HG03342 (cell line): ENCODE measurements around the gene HELZ2.
"Not testable (repeated sequence)": the region's sequence is repeated elsewhere in the genome, so short reads cannot be mapped to it uniquely, and the experiment has no call there.

Experiments
- ATAC-seq: cut with Tn5 transposase; IDR thresholded peaks from one replicate; pipeline ENCODE4 v1.9.1; 2021; ENCODE audit warnings: mild to moderate bottlenecking, moderate library complexity; ENCODE audit not compliant: unreplicated experiment

The HELZ2 gene

DNA sequence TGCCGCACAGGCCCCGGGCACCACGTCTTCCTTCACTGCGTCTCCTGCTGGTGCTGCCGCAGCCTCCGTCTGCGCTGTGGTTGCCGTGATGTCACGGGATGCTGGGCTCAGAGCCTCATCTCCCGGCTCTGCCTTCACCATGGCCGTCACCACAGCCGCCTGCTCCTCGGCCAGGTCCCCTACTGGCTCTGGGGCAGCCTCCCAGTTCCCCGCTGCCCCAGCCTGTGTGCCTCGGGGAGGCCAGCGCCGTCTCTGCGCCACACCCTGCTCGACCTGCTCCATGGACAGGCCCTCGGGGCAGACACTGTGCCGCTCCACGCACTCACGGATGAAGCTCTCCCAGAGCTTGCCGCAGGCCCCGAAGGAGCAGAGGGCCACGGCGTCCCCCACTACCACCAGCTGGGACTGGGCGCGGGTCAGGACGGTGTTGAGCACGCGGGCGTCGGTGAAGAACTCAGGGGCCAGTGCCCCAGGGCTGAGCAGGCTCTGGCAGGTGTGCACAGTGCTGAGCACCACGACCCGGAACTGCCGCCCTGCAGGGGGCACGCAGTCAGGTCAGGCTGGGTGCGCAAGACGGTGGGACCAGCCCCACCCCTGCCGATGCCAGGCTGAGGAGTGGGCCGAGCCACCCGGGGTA is 8.2 kb downstream of the HELZ2 start:
- ATAC-seq, result no peak

GRCh38 chr20:63565021-63565698 is 8.9 kb downstream of the HELZ2 start:
- ATAC-seq, result no peak

DNA sequence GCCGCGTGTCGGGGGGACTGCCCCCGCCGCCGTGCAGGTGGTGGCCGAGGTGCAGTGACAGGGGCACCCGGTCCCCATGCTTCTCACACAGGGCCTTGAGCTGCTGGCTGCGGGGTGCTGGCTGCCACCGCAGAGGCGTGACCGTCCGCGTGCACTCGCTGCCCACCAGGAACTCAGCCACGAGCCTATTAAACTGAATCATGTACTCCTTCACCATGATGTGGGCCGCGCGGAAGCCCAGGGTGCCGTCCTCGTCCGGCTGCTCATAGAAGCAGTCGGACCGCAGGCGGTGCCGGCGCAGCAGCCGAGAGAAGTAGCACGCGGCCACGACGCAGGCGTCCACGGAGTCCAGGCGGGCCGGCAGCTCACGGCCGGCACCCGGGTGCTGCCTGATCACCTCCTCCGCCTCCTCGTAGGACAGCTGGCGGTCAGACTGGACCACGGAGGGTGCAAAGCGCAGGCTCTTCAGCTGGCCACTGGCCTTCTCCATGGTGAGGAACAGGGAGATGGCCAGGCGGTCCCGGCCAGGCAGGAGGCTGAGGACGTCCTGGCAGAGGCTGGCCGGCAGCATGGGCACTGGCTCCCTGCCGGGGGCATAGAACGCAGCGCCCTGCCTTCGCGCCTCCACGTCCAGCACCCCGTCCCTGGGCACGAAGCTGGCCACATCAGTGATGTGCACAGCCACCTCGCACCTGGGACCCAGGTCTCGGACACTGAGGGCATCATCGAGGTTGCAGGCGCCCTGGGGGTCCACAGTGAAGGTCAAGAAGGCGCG is 9.8 kb downstream of the HELZ2 start:
- no peak for ATAC-seq

- no peak for ATAC-seq
Observed at GRCh38 chr20:63563225-63563935, 10.7 kb downstream of the HELZ2 start.

DNA sequence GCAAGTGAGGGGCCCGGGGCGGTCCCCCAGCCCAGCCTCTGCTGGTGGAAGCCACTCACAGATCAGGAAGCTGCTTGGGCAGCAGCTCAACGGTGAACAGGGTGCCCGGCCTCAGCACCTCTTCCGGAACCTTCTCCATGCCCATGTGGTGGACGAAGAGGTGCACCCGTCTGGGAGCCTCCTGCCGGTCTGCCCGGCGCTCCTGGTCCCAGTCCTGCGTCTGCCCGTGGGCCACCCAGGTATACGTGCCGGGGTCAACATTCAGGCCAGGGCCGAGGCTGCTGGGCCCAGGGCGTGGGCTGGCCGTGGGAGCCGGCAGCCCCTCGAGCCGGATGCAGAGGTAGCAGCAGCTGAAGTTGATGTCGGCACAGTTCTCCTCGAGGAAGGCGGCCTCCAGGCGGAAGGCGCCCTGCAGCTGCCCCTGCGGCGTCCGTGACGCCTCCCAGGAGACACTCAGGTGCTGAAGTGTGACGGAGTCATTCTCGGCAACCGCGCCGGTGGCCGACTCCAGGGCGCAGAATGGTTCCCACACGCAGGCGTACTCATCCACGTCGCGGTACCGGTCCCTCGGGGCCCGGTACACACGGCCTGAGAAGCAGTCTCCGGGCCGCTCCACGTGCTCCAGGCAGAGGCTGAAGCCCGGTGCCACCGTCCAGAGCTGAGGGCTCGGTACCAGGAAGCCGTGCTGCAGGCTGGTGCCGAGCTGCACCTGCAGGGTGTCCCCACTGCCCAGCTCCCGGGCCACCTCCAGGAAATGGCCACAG is 11.4 kb downstream of the HELZ2 start:
- ATAC-seq, result no peak

DNA sequence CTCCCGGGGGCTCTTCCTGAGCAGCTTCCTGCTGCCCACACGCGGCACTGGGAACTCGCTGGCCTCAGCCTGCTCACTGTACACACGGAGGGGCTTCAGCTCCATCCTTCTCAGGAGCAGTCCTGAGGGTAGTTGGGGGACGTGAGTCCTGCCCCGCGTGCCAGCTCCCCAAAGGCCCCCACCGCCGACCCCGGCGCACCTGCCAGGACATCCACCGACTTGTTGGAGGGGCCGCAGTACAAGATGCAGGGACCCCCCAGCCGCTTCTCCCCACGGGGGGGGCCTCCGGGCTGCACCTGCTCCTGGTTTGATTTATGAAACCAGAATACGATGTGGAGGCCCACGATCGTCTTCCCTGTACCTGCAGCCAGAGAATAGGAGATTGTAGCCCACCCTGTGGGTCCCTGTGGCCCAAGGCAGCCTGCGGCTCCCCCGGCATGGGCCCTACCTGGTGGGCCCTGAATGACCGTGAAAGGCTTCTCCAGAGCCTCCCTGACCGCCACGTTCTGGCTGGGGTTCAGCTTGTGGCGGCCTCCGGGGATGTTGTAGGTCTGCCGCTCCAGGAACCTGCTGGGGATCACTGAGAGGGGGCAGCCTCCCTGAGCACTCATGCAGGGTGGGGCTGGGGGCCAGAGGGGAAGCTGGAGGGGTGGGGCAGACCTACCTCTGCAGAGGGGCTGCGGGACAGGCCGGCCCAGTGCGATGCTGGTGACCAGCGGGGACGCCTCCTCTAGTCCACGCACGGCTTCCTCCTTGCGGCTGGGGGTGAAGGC is 12.2 kb downstream of the HELZ2 start:
- no peak for ATAC-seq

- ATAC-seq, result no peak
Observed at GRCh38 chr20:63560856-63561609, 13.0 kb downstream of the HELZ2 start.

- no peak for ATAC-seq
Observed at GRCh38 chr20:63560333-63560805, 13.7 kb downstream of the HELZ2 start.

DNA sequence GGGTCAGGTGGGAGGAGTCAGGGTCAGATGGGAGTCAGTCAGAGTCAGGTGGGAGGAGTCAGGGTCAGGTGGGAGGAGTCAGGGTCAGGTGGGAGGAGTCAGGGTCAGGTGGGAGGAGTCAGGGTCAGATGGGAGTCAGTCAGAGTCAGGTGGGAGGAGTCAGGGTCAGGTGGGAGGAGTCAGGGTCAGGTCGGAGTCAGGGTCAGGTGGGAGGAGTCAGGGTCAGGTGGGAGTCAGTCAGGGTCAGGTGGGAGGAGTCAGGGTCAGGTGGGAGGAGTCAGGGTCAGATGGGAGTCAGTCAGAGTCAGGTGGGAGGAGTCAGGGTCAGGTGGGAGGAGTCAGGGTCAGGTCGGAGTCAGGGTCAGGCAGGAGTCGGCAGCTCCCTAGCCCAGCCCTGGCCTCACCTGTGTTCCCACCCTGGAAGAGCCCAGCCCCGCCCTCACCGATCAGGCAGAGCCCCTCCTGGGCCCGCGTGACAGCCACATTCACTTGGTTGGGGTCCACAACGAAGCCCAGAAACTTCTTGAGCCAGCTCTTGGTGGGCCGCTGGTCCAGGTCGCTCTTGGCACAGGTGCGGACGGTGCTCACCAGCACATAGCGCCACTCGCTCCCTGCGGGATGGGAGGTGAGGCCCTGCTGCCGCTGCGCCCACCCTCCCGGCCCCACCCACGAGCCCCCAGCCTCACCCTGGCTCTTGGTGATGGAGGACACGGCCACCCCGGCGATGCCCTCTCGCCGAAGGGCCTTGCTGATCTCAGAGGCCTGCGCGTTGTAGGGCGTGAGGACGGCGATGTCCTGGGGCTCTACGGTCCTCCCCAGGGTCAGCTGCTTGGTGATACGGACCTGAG is 14.3 kb downstream of the HELZ2 start:
- ATAC-seq, result not testable (repeated sequence)

- no peak for ATAC-seq
Observed at GRCh38 chr20:63558804-63559484, 15.1 kb downstream of the HELZ2 start.

- ATAC-seq, result no peak
Observed at GRCh38 chr20:63557481-63557891, 16.6 kb downstream of the HELZ2 start.

DNA sequence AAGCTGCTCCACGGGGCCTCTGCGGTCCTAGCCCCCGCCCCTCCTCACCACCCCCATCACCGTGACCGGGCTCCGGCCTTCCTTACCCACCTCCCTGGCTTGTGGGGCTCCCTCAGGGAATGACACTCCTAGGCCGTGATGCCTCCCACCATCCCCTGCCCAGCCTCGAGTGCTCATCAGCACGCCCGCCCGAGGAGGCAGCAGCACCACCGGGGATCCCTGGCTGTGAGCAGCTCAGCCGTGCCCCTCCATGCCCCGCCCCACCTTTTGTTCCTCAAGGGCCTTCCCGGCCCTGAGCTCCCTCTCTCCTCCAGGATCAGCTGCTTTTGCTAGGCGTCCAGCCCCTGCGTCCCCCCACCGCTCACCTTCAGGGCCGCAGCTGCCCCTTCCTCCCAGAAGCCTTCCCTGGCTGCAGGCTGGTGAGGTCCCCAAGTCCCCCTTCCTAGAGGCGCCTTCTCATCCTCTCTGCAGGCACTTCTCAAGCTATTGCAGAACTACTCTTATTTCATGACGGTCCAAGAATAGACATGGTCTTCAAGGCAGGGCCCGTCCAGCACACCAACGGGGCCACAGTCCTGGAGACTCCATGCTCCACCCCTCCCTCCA is 17.1 kb downstream of the HELZ2 start:
- no peak for ATAC-seq

DNA sequence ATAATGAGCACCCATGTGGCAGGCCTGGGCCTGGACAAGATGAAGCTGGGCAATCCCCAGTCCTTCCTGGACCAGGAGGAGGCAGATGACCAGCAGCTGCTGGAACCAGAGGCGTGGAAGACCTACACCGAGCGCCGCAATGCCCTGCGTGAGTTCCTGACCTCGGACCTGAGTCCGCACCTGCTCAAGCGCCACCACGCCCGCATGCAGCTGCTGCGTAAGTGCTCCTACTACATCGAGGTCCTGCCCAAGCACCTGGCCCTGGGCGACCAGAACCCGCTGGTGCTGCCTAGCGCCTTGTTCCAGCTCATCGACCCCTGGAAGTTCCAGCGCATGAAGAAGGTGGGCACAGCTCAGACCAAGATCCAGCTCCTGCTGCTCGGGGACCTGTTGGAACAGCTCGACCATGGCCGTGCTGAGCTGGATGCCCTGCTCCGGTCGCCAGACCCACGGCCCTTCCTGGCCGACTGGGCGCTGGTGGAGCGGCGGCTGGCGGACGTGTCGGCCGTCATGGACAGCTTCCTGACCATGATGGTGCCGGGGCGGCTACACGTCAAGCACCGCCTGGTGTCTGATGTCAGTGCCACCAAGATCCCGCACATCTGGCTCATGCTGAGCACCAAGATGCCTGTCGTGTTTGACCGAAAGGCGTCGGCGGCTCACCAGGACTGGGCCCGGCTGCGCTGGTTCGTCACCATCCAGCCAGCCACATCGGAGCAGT is 18.2 kb downstream of the HELZ2 start:
- no peak for ATAC-seq

- ATAC-seq, result no peak
Observed at GRCh38 chr20:63554361-63555278, 19.4 kb downstream of the HELZ2 start.

DNA sequence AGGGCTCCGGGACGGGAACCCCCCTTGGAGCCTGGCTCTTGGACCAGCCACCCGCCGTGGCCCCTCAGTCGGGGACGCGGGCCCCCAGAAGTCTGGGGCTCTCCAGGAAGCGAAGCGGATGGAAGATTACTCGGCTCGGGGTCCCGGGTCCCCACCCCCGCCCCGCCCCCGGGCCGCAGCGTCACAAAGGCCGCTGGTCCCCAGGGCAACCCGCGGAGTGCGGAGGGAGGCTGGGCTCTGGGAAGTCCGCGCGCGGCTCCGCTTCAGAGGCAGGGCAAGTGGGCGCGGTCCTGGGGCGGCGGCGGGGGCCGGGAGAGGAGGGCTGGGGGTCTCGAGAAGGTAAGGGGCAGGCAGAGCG is 20.1 kb downstream of the HELZ2 start, which contains the start of gene FNDC11:
Gene FNDC11, plus strand, starts transcription at position 227 of the 358 bp plus-strand sequence. CDS start 1,505 bp downstream, outside the sequence.
- ATAC-seq, result peak; percentile 24
